ENCODE results near the gene ENOX1.

Gene ENOX1

GRCh38 chr13:43546251-43546650 is 240.5 kb downstream of the ENOX1 start:
- Histone ChIP-seq H3K27me3 (ENCODE audit: control insufficient read depth in 1 of 2, insufficient read depth in 2 of 2, low read length in 2 of 2) (no peaks in the 10 kb centered on the region), H3K27ac (ENCODE audit: low read depth, low read length) (no peak overlapping the region)

GRCh38 chr13:43545317-43545874 is 241.4 kb downstream of the ENOX1 start:
- Histone ChIP-seq H3K4me1 (ENCODE audit: control insufficient read depth in 1 of 2, insufficient read depth in 2 of 2, low read length in 2 of 2) (no peaks in the 10 kb centered on the region), H3K27me3 (ENCODE audit: control insufficient read depth in 1 of 2, insufficient read depth in 2 of 2, low read length in 2 of 2) (no peaks in the 10 kb centered on the region), H3K36me3 (ENCODE audit: control insufficient read depth in 1 of 2, insufficient read depth in 2 of 2, low read length in 2 of 2) (no peaks in the 10 kb centered on the region), H3K9ac (ENCODE audit: low read depth in 1 of 2, low read length in 2 of 2) (no peak overlapping the region), H3K27ac (ENCODE audit: low read depth, low read length) (no peak overlapping the region), H3K9me3 (ENCODE audit: control insufficient read depth in 1 of 2, low read length in 2 of 2) (no peaks in the 10 kb centered on the region), H3K4me3 (ENCODE audit: low read depth in 1 of 2, low read length in 2 of 2) (no peak overlapping the region)

More at GRCh38 chr13:43546251-43546650, 240.5 kb downstream of the ENOX1 start:
- no peaks in the 10 kb centered on the region for H3K4me1 ChIP-seq (ENCODE audit: control insufficient read depth in 1 of 2, insufficient read depth in 2 of 2, low read length in 2 of 2)
- no peak overlapping the region for H3K4me3 ChIP-seq (ENCODE audit: low read depth in 1 of 2, low read length in 2 of 2)
- H3K9ac ChIP-seq (ENCODE audit: low read depth in 1 of 2, low read length in 2 of 2) = no peak overlapping the region
- no peaks in the 10 kb centered on the region for H3K9me3 ChIP-seq (ENCODE audit: control insufficient read depth in 1 of 2, low read length in 2 of 2)
- no peaks in the 10 kb centered on the region for H3K36me3 ChIP-seq (ENCODE audit: control insufficient read depth in 1 of 2, insufficient read depth in 2 of 2, low read length in 2 of 2)

- Histone ChIP-seq H3K36me3 (ENCODE audit: control insufficient read depth in 1 of 2, insufficient read depth in 2 of 2, low read length in 2 of 2) (no peaks in the 10 kb centered on the region), H3K4me1 (ENCODE audit: control insufficient read depth in 1 of 2, insufficient read depth in 2 of 2, low read length in 2 of 2) (no peaks in the 10 kb centered on the region), H3K27ac (ENCODE audit: low read depth, low read length) (no peak overlapping the region), H3K9ac (ENCODE audit: low read depth in 1 of 2, low read length in 2 of 2) (no peak overlapping the region), H3K9me3 (ENCODE audit: control insufficient read depth in 1 of 2, low read length in 2 of 2) (no peaks in the 10 kb centered on the region), H3K27me3 (ENCODE audit: control insufficient read depth in 1 of 2, insufficient read depth in 2 of 2, low read length in 2 of 2) (no peaks in the 10 kb centered on the region), H3K4me3 (ENCODE audit: low read depth in 1 of 2, low read length in 2 of 2) (no peak overlapping the region)
These were observed 242.1 kb downstream of the ENOX1 start for GRCh38 chr13:43544631-43545030.

GRCh38 chr13:43544011-43544410 is 242.8 kb downstream of the ENOX1 start:
- Histone ChIP-seq H3K9ac (ENCODE audit: low read depth in 1 of 2, low read length in 2 of 2) (no peak overlapping the region), H3K27me3 (ENCODE audit: control insufficient read depth in 1 of 2, insufficient read depth in 2 of 2, low read length in 2 of 2) (no peaks in the 10 kb centered on the region), H3K36me3 (ENCODE audit: control insufficient read depth in 1 of 2, insufficient read depth in 2 of 2, low read length in 2 of 2) (no peaks in the 10 kb centered on the region), H3K4me1 (ENCODE audit: control insufficient read depth in 1 of 2, insufficient read depth in 2 of 2, low read length in 2 of 2) (no peaks in the 10 kb centered on the region), H3K4me3 (ENCODE audit: low read depth in 1 of 2, low read length in 2 of 2) (no peak overlapping the region), H3K9me3 (ENCODE audit: control insufficient read depth in 1 of 2, low read length in 2 of 2) (no peaks in the 10 kb centered on the region), H3K27ac (ENCODE audit: low read depth, low read length) (no peak overlapping the region)

- no peaks in the 10 kb centered on the region for H3K9me3 ChIP-seq (ENCODE audit: control insufficient read depth in 1 of 2, low read length in 2 of 2)
- no peak overlapping the region for H3K9ac ChIP-seq (ENCODE audit: low read depth in 1 of 2, low read length in 2 of 2)
These were observed 243.4 kb downstream of the ENOX1 start for GRCh38 chr13:43543331-43543730.

GRCh38 chr13:43537124-43537523 is 249.6 kb downstream of the ENOX1 start:
- no peak overlapping the region for H3K27ac ChIP-seq (ENCODE audit: low read depth, low read length)

More at GRCh38 chr13:43543331-43543730, 243.4 kb downstream of the ENOX1 start:
- H3K27ac ChIP-seq (ENCODE audit: low read depth, low read length) = no peak overlapping the region
- H3K4me1 ChIP-seq (ENCODE audit: control insufficient read depth in 1 of 2, insufficient read depth in 2 of 2, low read length in 2 of 2) = no peaks in the 10 kb centered on the region
- no peaks in the 10 kb centered on the region for H3K27me3 ChIP-seq (ENCODE audit: control insufficient read depth in 1 of 2, insufficient read depth in 2 of 2, low read length in 2 of 2)
- no peak overlapping the region for H3K4me3 ChIP-seq (ENCODE audit: low read depth in 1 of 2, low read length in 2 of 2)
- no peaks in the 10 kb centered on the region for H3K36me3 ChIP-seq (ENCODE audit: control insufficient read depth in 1 of 2, insufficient read depth in 2 of 2, low read length in 2 of 2)

GRCh38 chr13:43529796-43530195 is 257.0 kb downstream of the ENOX1 start:
- Histone ChIP-seq H3K27me3 (ENCODE audit: control insufficient read depth in 1 of 2, insufficient read depth in 2 of 2, low read length in 2 of 2) (no peaks in the 10 kb centered on the region), H3K36me3 (ENCODE audit: control insufficient read depth in 1 of 2, insufficient read depth in 2 of 2, low read length in 2 of 2) (no peaks in the 10 kb centered on the region)

More at GRCh38 chr13:43537124-43537523, 249.6 kb downstream of the ENOX1 start:
- Histone ChIP-seq H3K9ac (ENCODE audit: low read depth in 1 of 2, low read length in 2 of 2) (no peak overlapping the region), H3K4me1 (ENCODE audit: control insufficient read depth in 1 of 2, insufficient read depth in 2 of 2, low read length in 2 of 2) (no peaks in the 10 kb centered on the region), H3K9me3 (ENCODE audit: control insufficient read depth in 1 of 2, low read length in 2 of 2) (no peaks in the 10 kb centered on the region), H3K36me3 (ENCODE audit: control insufficient read depth in 1 of 2, insufficient read depth in 2 of 2, low read length in 2 of 2) (no peaks in the 10 kb centered on the region), H3K27me3 (ENCODE audit: control insufficient read depth in 1 of 2, insufficient read depth in 2 of 2, low read length in 2 of 2) (no peaks in the 10 kb centered on the region), H3K4me3 (ENCODE audit: low read depth in 1 of 2, low read length in 2 of 2) (no peak overlapping the region)

GRCh38 chr13:43528992-43529391 is 257.8 kb downstream of the ENOX1 start:
- H3K9ac ChIP-seq (ENCODE audit: low read depth in 1 of 2, low read length in 2 of 2) = no peak overlapping the region
- no peak overlapping the region for H3K4me3 ChIP-seq (ENCODE audit: low read depth in 1 of 2, low read length in 2 of 2)
- H3K27me3 ChIP-seq (ENCODE audit: control insufficient read depth in 1 of 2, insufficient read depth in 2 of 2, low read length in 2 of 2) = no peaks in the 10 kb centered on the region
- H3K27ac ChIP-seq (ENCODE audit: low read depth, low read length) = no peak overlapping the region
- H3K9me3 ChIP-seq (ENCODE audit: control insufficient read depth in 1 of 2, low read length in 2 of 2) = no peaks in the 10 kb centered on the region
- no peaks in the 10 kb centered on the region for H3K36me3 ChIP-seq (ENCODE audit: control insufficient read depth in 1 of 2, insufficient read depth in 2 of 2, low read length in 2 of 2)
- no peaks in the 10 kb centered on the region for H3K4me1 ChIP-seq (ENCODE audit: control insufficient read depth in 1 of 2, insufficient read depth in 2 of 2, low read length in 2 of 2)

More at GRCh38 chr13:43529796-43530195, 257.0 kb downstream of the ENOX1 start:
- no peak overlapping the region for H3K4me3 ChIP-seq (ENCODE audit: low read depth in 1 of 2, low read length in 2 of 2)
- no peak overlapping the region for H3K27ac ChIP-seq (ENCODE audit: low read depth, low read length)
- H3K9me3 ChIP-seq (ENCODE audit: control insufficient read depth in 1 of 2, low read length in 2 of 2) = no peaks in the 10 kb centered on the region
- no peak overlapping the region for H3K9ac ChIP-seq (ENCODE audit: low read depth in 1 of 2, low read length in 2 of 2)
- no peaks in the 10 kb centered on the region for H3K4me1 ChIP-seq (ENCODE audit: control insufficient read depth in 1 of 2, insufficient read depth in 2 of 2, low read length in 2 of 2)

GRCh38 chr13:43522788-43523187 is 264.0 kb downstream of the ENOX1 start:
- no peak overlapping the region for H3K9ac ChIP-seq (ENCODE audit: low read depth in 1 of 2, low read length in 2 of 2)
- no peaks in the 10 kb centered on the region for H3K4me1 ChIP-seq (ENCODE audit: control insufficient read depth in 1 of 2, insufficient read depth in 2 of 2, low read length in 2 of 2)
- no peaks in the 10 kb centered on the region for H3K9me3 ChIP-seq (ENCODE audit: control insufficient read depth in 1 of 2, low read length in 2 of 2)
- no peak overlapping the region for H3K4me3 ChIP-seq (ENCODE audit: low read depth in 1 of 2, low read length in 2 of 2)
- no peaks in the 10 kb centered on the region for H3K36me3 ChIP-seq (ENCODE audit: control insufficient read depth in 1 of 2, insufficient read depth in 2 of 2, low read length in 2 of 2)
- H3K27ac ChIP-seq (ENCODE audit: low read depth, low read length) = no peak overlapping the region
- no peaks in the 10 kb centered on the region for H3K27me3 ChIP-seq (ENCODE audit: control insufficient read depth in 1 of 2, insufficient read depth in 2 of 2, low read length in 2 of 2)

GRCh38 chr13:43520351-43520750 is 266.4 kb downstream of the ENOX1 start:
- H3K9me3 ChIP-seq (ENCODE audit: control insufficient read depth in 1 of 2, low read length in 2 of 2) = no peaks in the 10 kb centered on the region
- no peak overlapping the region for H3K9ac ChIP-seq (ENCODE audit: low read depth in 1 of 2, low read length in 2 of 2)
- no peak overlapping the region for H3K27ac ChIP-seq (ENCODE audit: low read depth, low read length)
- no peaks in the 10 kb centered on the region for H3K27me3 ChIP-seq (ENCODE audit: control insufficient read depth in 1 of 2, insufficient read depth in 2 of 2, low read length in 2 of 2)
- no peaks in the 10 kb centered on the region for H3K4me1 ChIP-seq (ENCODE audit: control insufficient read depth in 1 of 2, insufficient read depth in 2 of 2, low read length in 2 of 2)
- no peaks in the 10 kb centered on the region for H3K36me3 ChIP-seq (ENCODE audit: control insufficient read depth in 1 of 2, insufficient read depth in 2 of 2, low read length in 2 of 2)
- no peak overlapping the region for H3K4me3 ChIP-seq (ENCODE audit: low read depth in 1 of 2, low read length in 2 of 2)

- H3K27me3 ChIP-seq (ENCODE audit: control insufficient read depth in 1 of 2, insufficient read depth in 2 of 2, low read length in 2 of 2) = no peaks in the 10 kb centered on the region
- H3K27ac ChIP-seq (ENCODE audit: low read depth, low read length) = no peak overlapping the region
- H3K36me3 ChIP-seq (ENCODE audit: control insufficient read depth in 1 of 2, insufficient read depth in 2 of 2, low read length in 2 of 2) = no peaks in the 10 kb centered on the region
- H3K9me3 ChIP-seq (ENCODE audit: control insufficient read depth in 1 of 2, low read length in 2 of 2) = no peaks in the 10 kb centered on the region
- no peak overlapping the region for H3K4me3 ChIP-seq (ENCODE audit: low read depth in 1 of 2, low read length in 2 of 2)
- H3K4me1 ChIP-seq (ENCODE audit: control insufficient read depth in 1 of 2, insufficient read depth in 2 of 2, low read length in 2 of 2) = no peaks in the 10 kb centered on the region
- H3K9ac ChIP-seq (ENCODE audit: low read depth in 1 of 2, low read length in 2 of 2) = no peak overlapping the region
These were observed 267.9 kb downstream of the ENOX1 start for GRCh38 chr13:43518833-43519232.

All from duodenal mucosa (tissue), 2 donors.